ENCODE data around the gene DUSP14. TPM values are rescaled to one million over a fixed set of nuclear protein-coding genes. Genes with fewer than 3 reads are reported as not detected.

Gene DUSP14
- total RNA-seq, 4 donors from 2014 or later, result 76.5 to 133 (median 115) TPM

- no peak for DNase-seq (ENCODE audit: low spot score in 2 of 2)
- 61 to 70% methylated on average over 7 of the region's 7 CpGs for WGBS, 2 donors
- intact Hi-C loops (cut with DNase I; ENCODE audit: low total_unique reads), result no loop called here
- no peak for TF ChIP-seq POLR2A (IDR thresholded peaks at IDR 0.05)
- TF ChIP-seq CTCF (IDR thresholded peaks at IDR 0.05), result no peak
- H3K4me3 ChIP-seq (ENCODE audit: low read depth, poor library complexity, severe bottlenecking), result no peak overlapping the region
These were observed 19.5 kb upstream of the DUSP14 start for GRCh38 chr17:37470181-37470580.

DNA sequence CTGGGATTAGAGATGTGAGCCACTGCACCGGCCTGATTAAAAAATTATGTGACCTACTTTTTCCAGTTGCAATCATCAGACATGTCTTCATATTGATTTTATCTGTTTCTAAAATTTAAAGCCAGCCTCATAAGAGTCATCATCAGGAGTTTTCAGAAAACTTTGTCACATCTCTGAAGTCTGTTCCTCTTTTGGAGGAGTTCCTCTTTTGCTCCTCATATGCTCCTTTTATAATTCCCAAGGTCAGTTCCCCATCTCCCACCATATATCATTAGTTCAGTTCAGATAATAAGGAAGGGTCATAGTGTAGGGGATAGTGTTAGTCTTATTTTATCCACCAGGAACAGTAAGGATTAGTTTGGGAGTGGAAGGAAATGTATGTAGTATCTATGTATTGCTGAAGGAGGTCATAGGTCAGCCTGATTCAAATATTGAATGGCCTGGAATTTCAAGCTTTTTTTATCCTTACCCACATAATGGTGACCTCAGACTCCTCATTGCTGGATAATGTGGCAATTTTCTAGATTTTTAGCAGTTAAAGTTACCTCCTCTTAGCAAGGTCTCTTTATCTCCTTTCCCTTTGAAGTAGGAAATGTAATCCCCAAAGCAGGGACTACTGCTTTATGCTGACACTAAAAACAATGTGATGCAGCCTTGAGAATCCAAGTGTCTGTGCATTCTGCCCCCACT lies 13.8 kb upstream of the DUSP14 start:
- TF ChIP-seq CTCF (IDR thresholded peaks at IDR 0.05), result no peak
- TF ChIP-seq POLR2A (IDR thresholded peaks at IDR 0.05), result no peak
- intact Hi-C loops (cut with DNase I; ENCODE audit: low total_unique reads), result no loop called here
- no peak for DNase-seq (ENCODE audit: low spot score in 2 of 2)
- 40% methylated on average over 1 of the region's 1 CpG for WGBS, 2 donors
- no peak overlapping the region for H3K4me3 ChIP-seq (ENCODE audit: low read depth, poor library complexity, severe bottlenecking)

DNA sequence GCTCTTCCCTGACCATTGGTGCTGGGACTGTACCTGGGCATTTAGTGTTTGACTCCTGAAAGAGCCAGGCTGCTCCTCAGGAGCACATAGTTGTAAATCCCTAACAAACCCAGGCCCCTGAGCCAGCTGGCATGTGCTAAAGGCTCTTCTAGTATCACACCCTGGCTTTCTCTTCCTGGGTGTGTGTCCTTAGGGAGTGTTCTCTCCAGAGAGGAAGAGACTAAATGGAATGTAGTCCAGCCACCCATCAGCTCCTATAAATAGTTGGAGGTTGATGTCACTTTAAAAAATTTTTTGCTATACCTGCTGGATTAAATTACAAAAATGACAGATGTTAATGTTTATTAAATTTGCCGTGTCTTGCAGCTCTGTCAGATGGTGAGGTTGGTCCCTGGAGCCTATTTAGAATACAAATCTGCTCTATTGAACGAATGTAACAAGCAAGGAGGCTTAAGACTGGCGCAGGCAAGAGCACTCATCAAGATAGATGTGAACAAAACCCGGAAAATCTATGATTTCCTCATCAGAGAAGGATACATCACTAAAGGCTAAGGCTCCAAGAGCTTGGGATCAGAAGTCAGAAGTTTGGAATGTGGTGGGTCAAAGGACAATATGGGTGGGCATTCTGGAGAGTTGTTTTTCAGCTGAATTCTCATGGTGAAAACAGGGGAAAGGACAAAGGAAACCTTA lies 13.1 kb upstream of the DUSP14 start:
- no peak overlapping the region for H3K4me3 ChIP-seq (ENCODE audit: low read depth, poor library complexity, severe bottlenecking)
- DNase-seq (ENCODE audit: low spot score in 2 of 2), result peak in 1 of 2 donors; percentile 64
- intact Hi-C loops (cut with DNase I; ENCODE audit: low total_unique reads), result no loop called here
- WGBS, 2 donors, result 35 to 46% methylated on average over 4 of the region's 4 CpGs
- no peak for TF ChIP-seq POLR2A (IDR thresholded peaks at IDR 0.05)
- no peak for TF ChIP-seq CTCF (IDR thresholded peaks at IDR 0.05)

GRCh38 chr17:37478187-37478586 lies 11.5 kb upstream of the DUSP14 start:
- 23 to 31% methylated on average over 2 of the region's 2 CpGs for WGBS, 2 donors
- intact Hi-C loops (cut with DNase I; ENCODE audit: low total_unique reads), result no loop called here
- TF ChIP-seq CTCF (IDR thresholded peaks at IDR 0.05), result no peak
- peak; percentile 86 to 93 for DNase-seq (ENCODE audit: low spot score in 2 of 2)
- no peak overlapping the region for H3K4me3 ChIP-seq (ENCODE audit: low read depth, poor library complexity, severe bottlenecking)

DNA sequence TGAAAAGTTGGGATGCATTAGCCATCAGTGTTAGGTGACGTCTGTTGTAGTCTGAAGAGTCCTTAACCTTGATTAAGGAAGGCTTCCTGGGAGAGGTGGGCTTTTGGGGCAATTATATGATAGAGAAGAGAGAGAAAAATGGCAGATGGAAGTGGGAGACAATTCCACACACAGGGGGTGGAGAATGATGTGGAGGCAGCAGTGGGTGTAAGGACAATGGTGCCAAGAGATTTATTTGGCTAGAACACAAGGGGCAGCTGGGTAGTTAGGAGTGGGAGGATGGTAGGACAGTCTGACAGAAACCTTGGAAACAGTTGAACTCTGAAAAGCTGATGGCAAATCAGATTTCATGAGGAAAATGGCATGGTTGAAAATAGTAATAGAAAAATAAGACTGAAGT lies 10.7 kb upstream of the DUSP14 start:
- TF ChIP-seq CTCF (IDR thresholded peaks at IDR 0.05) (no peak), POLR2A (IDR thresholded peaks at IDR 0.05) (no peak)
- no peak for DNase-seq (ENCODE audit: low spot score in 2 of 2)
- 88 to 92% methylated on average over 1 of the region's 1 CpG for WGBS, 2 donors
- no peak overlapping the region for H3K4me3 ChIP-seq (ENCODE audit: low read depth, poor library complexity, severe bottlenecking)
- intact Hi-C loops (cut with DNase I; ENCODE audit: low total_unique reads), result no loop called here
